Fibroblast of mammary gland (primary cell): ENCODE results near the gene SMC6.
A peak's percentile ranks its signal among the peaks of the same experiment; 100 is the strongest.

Experiments used
- DNase-seq: peaks from one replicate; pipeline ENCODE4 v3.0.0-alpha.2; 2010; ENCODE audit warnings: low read depth
- H3K4me3 ChIP-seq: 2 replicates; pipeline ENCODE4 v1.5.1; 2011; ENCODE audit warnings: low read depth, mild to moderate bottlenecking, low read length, moderate library complexity; ENCODE audit not compliant: control insufficient read depth
- CTCF ChIP-seq: conservative IDR thresholded peaks from 2 replicates; pipeline ENCODE4 v1.5.1; 2011; ENCODE audit warnings: low read depth, low read length, inconsistent platforms; ENCODE audit not compliant: control insufficient read depth, insufficient read depth

The SMC6 gene

GRCh38 chr2:17662723-17663122, 90.9 kb downstream of the SMC6 start:
- no peak for DNase-seq
- no peak for TF ChIP-seq CTCF
- no peak overlapping the region for H3K4me3 ChIP-seq

GRCh38 chr2:17661460-17661859, 92.2 kb downstream of the SMC6 start:
- no peak for DNase-seq
- no peak overlapping the region for H3K4me3 ChIP-seq
- TF ChIP-seq CTCF: no peak

- no peak for DNase-seq
- TF ChIP-seq CTCF: no peak
- no peak overlapping the region for H3K4me3 ChIP-seq
Measured at GRCh38 chr2:17660219-17660618, 93.4 kb downstream of the SMC6 start.

- H3K4me3 ChIP-seq: no peak overlapping the region
- no peak for TF ChIP-seq CTCF
- peak; percentile 85 for DNase-seq
Measured at GRCh38 chr2:17658251-17658843, 95.3 kb downstream of the SMC6 start.

GRCh38 chr2:17657759-17658158, 95.9 kb downstream of the SMC6 start:
- TF ChIP-seq CTCF: no peak
- DNase-seq: no peak

GRCh38 chr2:17652681-17653394, 100.8 kb downstream of the SMC6 start:
- H3K4me3 ChIP-seq: no peak overlapping the region
- DNase-seq: no peak
- TF ChIP-seq CTCF: no peak

More at GRCh38 chr2:17657759-17658158, 95.9 kb downstream of the SMC6 start:
- H3K4me3 ChIP-seq: no peak overlapping the region
